Fibroblast of lung (primary cell): ENCODE results near the gene CRHR1.

Source experiments
- EZH2 ChIP-seq: IDR thresholded peaks from 2 replicates; pipeline ENCODE4 v1.5.1; 2012; ENCODE audit warnings: low read length, control low read depth, mild to moderate bottlenecking; ENCODE audit errors: missing control alignments
- TF ChIP-seq, protein P1 (sequence below), 2 donors: IDR thresholded peaks in 1 of 2; conservative IDR thresholded peaks in 1 of 2; 1 replicate in 1 of 2; 2 replicates in 1 of 2; pipeline ENCODE4 v1.5.1; 2011 to 2012; ENCODE audit warnings: low read length in 2 of 2, control low read depth in 1 of 2, inconsistent platforms in 1 of 2, low read depth in 1 of 2, mild to moderate bottlenecking in 1 of 2

DNA sequence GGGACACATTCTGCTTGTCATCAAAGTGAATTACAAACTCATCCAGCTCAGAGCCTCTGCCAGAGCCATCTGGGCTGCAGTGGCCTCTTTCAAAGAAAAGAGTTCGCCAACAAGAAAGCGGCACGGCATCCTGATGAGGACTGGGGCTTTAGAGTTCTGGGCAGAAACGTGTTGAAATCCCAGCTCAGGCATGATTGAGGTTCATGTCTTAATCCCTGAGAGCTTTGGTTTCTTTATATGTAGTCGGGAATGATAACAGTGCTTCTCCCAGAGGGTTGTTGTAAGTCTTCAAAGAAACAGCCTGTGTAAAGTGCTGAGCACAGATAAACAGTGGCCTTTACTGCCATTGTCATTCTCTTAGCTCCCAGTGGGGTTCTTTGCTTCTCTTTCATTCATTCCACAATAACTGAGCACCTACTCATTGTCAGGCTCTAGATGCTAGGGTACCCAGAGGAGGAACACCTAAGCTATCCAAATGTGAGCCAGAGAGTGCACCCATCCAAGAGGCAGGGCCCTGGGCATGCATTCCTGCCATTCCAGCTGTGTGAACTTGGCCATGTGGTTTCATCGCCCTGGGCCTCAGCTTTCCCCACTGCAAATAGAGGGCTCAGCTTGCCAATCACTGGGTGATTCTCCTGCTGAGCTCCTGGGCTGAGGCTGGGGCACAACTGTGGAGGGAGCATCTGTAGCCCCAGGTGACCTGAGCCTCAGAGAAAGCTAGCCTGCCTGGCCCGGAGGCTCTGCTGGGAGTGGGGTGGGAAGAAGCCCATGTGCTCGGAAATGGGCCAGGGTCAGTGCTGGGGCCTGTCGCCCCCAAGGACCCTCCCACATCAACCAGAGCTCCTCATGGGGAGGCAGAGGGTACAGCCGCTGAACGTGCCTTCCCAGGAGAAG, 38.3 kb upstream of the CRHR1 start:
- TF ChIP-seq, protein P1, sequence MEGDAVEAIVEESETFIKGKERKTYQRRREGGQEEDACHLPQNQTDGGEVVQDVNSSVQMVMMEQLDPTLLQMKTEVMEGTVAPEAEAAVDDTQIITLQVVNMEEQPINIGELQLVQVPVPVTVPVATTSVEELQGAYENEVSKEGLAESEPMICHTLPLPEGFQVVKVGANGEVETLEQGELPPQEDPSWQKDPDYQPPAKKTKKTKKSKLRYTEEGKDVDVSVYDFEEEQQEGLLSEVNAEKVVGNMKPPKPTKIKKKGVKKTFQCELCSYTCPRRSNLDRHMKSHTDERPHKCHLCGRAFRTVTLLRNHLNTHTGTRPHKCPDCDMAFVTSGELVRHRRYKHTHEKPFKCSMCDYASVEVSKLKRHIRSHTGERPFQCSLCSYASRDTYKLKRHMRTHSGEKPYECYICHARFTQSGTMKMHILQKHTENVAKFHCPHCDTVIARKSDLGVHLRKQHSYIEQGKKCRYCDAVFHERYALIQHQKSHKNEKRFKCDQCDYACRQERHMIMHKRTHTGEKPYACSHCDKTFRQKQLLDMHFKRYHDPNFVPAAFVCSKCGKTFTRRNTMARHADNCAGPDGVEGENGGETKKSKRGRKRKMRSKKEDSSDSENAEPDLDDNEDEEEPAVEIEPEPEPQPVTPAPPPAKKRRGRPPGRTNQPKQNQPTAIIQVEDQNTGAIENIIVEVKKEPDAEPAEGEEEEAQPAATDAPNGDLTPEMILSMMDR (conservative IDR thresholded peaks at IDR 0.05 in 1 of 2, IDR thresholded peaks at IDR 0.05 in 1 of 2; ENCODE audit: low read depth in 1 of 2, low read length in 2 of 2), result no peak
- no peak for TF ChIP-seq EZH2
